HG03045 (cell line): ENCODE data around the gene ACADS.

Experiments used
- ATAC-seq: cut with Tn5 transposase; IDR thresholded peaks from one replicate; pipeline ENCODE4 v1.9.1; 2021; ENCODE audit warnings: mild to moderate bottlenecking, moderate library complexity; ENCODE audit not compliant: unreplicated experiment

Gene ACADS

GRCh38 chr12:120787889-120788288, 62.3 kb downstream of the ACADS start:
- ATAC-seq, result no peak
